ENCODE data around the gene SETD9.

DNA sequence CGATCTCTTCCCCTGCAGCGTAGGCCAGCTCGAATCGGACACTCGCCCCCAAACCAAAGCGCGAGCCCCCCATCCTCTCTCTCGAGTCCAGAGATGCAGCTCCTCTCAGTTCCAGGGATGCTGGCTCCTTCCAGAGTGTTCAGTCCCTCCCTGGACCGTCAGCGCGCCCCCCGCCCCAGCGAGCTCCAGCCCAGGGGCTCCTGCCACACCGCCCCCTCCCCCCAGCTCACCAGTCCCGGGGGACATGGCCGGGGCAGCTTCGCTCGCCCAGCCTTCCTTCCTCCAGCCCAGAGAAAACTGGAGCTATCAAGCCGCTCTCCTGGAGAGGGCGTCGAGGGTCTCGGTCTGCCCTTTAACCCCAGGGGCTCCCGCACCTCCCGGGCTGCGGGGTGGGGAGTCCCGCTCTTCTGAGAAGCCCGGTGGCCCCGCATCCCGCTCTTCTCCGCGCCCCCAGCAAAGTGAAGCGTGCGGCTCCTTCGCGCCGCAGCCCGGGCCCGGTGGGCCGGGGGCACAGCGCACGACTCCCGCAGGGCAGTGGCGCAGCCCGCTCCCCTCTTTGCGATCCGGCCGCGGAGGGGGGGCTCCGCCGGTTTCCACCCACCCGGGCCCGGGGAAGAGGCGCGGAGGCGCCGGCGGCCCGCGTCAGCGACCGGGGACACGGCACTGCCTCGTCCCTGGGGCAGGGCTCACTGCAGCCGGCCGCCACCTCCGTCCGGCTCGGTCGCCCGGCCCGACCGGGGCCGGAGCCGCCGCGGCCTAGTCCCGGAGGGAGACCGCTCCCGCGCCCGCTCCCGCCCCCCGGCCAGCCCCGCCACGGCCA is 41.9 kb downstream of the SETD9 start:
- TF ChIP-seq POLR2A (IDR thresholded peaks at IDR 0.05), result no peak
- TF ChIP-seq, protein P1, sequence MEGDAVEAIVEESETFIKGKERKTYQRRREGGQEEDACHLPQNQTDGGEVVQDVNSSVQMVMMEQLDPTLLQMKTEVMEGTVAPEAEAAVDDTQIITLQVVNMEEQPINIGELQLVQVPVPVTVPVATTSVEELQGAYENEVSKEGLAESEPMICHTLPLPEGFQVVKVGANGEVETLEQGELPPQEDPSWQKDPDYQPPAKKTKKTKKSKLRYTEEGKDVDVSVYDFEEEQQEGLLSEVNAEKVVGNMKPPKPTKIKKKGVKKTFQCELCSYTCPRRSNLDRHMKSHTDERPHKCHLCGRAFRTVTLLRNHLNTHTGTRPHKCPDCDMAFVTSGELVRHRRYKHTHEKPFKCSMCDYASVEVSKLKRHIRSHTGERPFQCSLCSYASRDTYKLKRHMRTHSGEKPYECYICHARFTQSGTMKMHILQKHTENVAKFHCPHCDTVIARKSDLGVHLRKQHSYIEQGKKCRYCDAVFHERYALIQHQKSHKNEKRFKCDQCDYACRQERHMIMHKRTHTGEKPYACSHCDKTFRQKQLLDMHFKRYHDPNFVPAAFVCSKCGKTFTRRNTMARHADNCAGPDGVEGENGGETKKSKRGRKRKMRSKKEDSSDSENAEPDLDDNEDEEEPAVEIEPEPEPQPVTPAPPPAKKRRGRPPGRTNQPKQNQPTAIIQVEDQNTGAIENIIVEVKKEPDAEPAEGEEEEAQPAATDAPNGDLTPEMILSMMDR (IDR thresholded peaks at IDR 0.05), result no peak
